K562 (cell line): ENCODE measurements around the gene DEFB131A. TPM values are rescaled to one million over a fixed set of nuclear protein-coding genes. Genes with fewer than 3 reads are reported as not detected.
"Not testable (repeated sequence)": the region's sequence is repeated elsewhere in the genome, so short reads cannot be mapped to it uniquely, and the experiment has no call there.

Source experiments
- ATAC-seq: fragments of 200-7000 bp; cut with Tn5 transposase; 3 replicates; pipeline ENCODE4 v1.9.1; 2020; ENCODE audit warnings: moderate library complexity
- BruUV-seq: library from RNA; stranded (reverse); fragments of 400-500 nt; replicated peaks from 2 replicates; lab custom pipeline; 2021; lab: Mats Ljungman, UMichigan
- CTCF ChIA-PET: fragments of 300-600 bp; formaldehyde crosslinking; extraction: SDS; loops from one replicate; lab custom pipeline; 2021; ENCODE audit warnings: low intra/inter-chr PET ratio; lab: Yijun Ruan, JAX
- POLR2A ChIA-PET: fragments of 300-600, 350-650 bp; sonication (Branson Sonifier 250); formaldehyde crosslinking; extraction: SDS; loops from one replicate; lab custom pipeline; 2021; ENCODE audit warnings: antibody characterized with exemption, inconsistent platforms; lab: Yijun Ruan, JAX
- DNase-seq, 4 experiments: peaks; one replicate each; pipeline versions ENCODE4 v3.0.0 to v3.0.0-alpha.2; 2011 to 2018; ENCODE audit warnings: low spot score in 3 of 4, mixed read lengths in 3 of 4; ENCODE audit errors: extremely low read depth in 1 of 4
- FAIRE-seq: peaks from 2 replicates; lab custom pipeline; 2011; peaks lifted over from hg19 to GRCh38; lab: Jason Lieb, UNC
- H2AFZ ChIP-seq: 2 replicates; pipeline ENCODE4 v1.6.0; 2011; ENCODE audit warnings: low read depth, low read length, control low read depth, inconsistent platforms
- H3K27ac ChIP-seq: fragments of 200-600 bp; 3 replicates; pipeline ENCODE4 v1.8.0; 2011; ENCODE audit warnings: low read depth, mild to moderate bottlenecking, control low read depth, inconsistent platforms, low read length, moderate library complexity, mixed read lengths; ENCODE audit errors: extremely low read depth
- H3K27me3 ChIP-seq, 2 experiments: fragments of 300-600 bp in 1 of 2; 2 replicates in 1 of 2; 3 replicates in 1 of 2; pipeline versions ENCODE4 v1.6.0 to v1.8.0; 2011; ENCODE audit warnings: inconsistent platforms in 2 of 2, low read length in 2 of 2, mild to moderate bottlenecking in 1 of 2, mixed read lengths in 1 of 2, moderate library complexity in 1 of 2; ENCODE audit not compliant: control insufficient read depth in 2 of 2, insufficient read depth in 2 of 2
- H3K36me3 ChIP-seq: fragments of 300-600 bp; 3 replicates; pipeline ENCODE4 v1.8.0; 2011; ENCODE audit warnings: mild to moderate bottlenecking, low read length, inconsistent platforms; ENCODE audit not compliant: control insufficient read depth, insufficient read depth
- H3K4me1 ChIP-seq, 2 experiments: fragments of 200-600 bp in 1 of 2; replicated peaks in 1 of 2; 2 replicates in 1 of 2; 3 replicates in 1 of 2; pipeline versions ENCODE4 v1.5.1 to v1.8.0; 2011; ENCODE audit warnings: inconsistent platforms in 2 of 2, low read length in 2 of 2, mild to moderate bottlenecking in 1 of 2, mixed read lengths in 1 of 2, moderate library complexity in 1 of 2; ENCODE audit not compliant: control insufficient read depth in 2 of 2, insufficient read depth in 2 of 2
- H3K4me2 ChIP-seq: 2 replicates; pipeline ENCODE4 v1.6.1; 2011; ENCODE audit warnings: low read length, control low read depth, inconsistent platforms, mixed read lengths; ENCODE audit not compliant: insufficient read depth
- H3K4me3 ChIP-seq: fragments of 200-600 bp; sonication (generic), shearing (Covaris generic); 2 replicates; pipeline ENCODE4 v1.5.1; 2016; ENCODE audit warnings: control low read depth, inconsistent platforms
- H3K79me2 ChIP-seq: fragments of 200-600 bp; 3 replicates; pipeline ENCODE4 v1.8.0; 2011; ENCODE audit warnings: low read length, inconsistent platforms; ENCODE audit not compliant: control insufficient read depth, insufficient read depth
- H3K9ac ChIP-seq, 2 experiments: 2 replicates each; pipeline versions ENCODE4 v1.6.0 to v1.6.1; 2011; ENCODE audit warnings: low read depth in 2 of 2, low read length in 2 of 2, control low read depth in 1 of 2, inconsistent platforms in 1 of 2, mild to moderate bottlenecking in 1 of 2, mixed read lengths in 1 of 2; ENCODE audit not compliant: insufficient read depth in 1 of 2
- H3K9me1 ChIP-seq: one replicate; pipeline ENCODE4 v1.6.0; 2011; ENCODE audit warnings: inconsistent platforms, mild to moderate bottlenecking, low read length, moderate library complexity; ENCODE audit not compliant: control insufficient read depth, insufficient read depth
- H3K9me3 ChIP-seq: replicated peaks from 2 replicates; pipeline ENCODE4 v1.5.1; 2011; ENCODE audit warnings: low read depth, low read length, inconsistent platforms; ENCODE audit not compliant: control insufficient read depth, insufficient read depth
- H4K20me1 ChIP-seq: replicated peaks from 2 replicates; pipeline ENCODE4 v1.6.1; 2011; ENCODE audit warnings: low read length, inconsistent platforms, mixed read lengths; ENCODE audit not compliant: control insufficient read depth, insufficient read depth
- WGBS: fragments of 100-300 bp; shearing (Covaris generic); methylation state at CpG from one replicate; pipeline ENCODE4 v1.1.6; 2016; ENCODE audit warnings: low coverage, mixed read lengths; ENCODE audit not compliant: insufficient coverage; ENCODE audit errors: missing lambda C conversion rate; 5-methylcytosine and 5-hydroxymethylcytosine counted together
- in situ Hi-C: fragments of 300-500 bp; cut with MboI; formaldehyde crosslinking; loops from 4 replicates; pipeline ENCODE4 v1.15.0; 2018; ENCODE audit warnings: inconsistent platforms, mixed read lengths
- intact Hi-C: fragments of 100-400 bp; cut with micrococcal nuclease; formaldehyde crosslinking; loops from 2 replicates; pipeline ENCODE4 v1.14.2; 2022
- polyA plus RNA-seq, 8 experiments: library from polyadenylated mRNA; depleted of rRNA in 4 of 8; stranded (reverse) in 5 of 8; unstranded in 3 of 8; fragments of >200 nt; fragmentation: Nextera tagmentation in 2 of 8; fragmentation: Illumina TruSeq in 1 of 8; extraction: Ambion mirVana in 2 of 8; extraction: Trizol in 1 of 8; gene quantifications; 2 replicates each; pipeline versions ENCODE4 v1.2.1 to v1.2.3, GENCODE V29; 2011 to 2014; ENCODE audit warnings: inconsistent platforms in 1 of 8, missing spikeins in 1 of 8
- total RNA-seq, 7 experiments: library from RNA; depleted of rRNA in 6 of 7; stranded (reverse); fragments of >200 nt in 6 of 7; fragmentation: Illumina TruSeq in 2 of 7; extraction: Trizol in 2 of 7; gene quantifications; 2 replicates each; pipeline versions ENCODE4 v1.2.1 to v1.2.3, GENCODE V29; 2011 to 2021; ENCODE audit warnings: low replicate concordance in 1 of 7

The DEFB131A gene
- total and polyA plus RNA-seq, 9 of the 15 experiments (the other 6 are each of a cell fraction or from before 2014, with no cell fraction given): not detected

DNA sequence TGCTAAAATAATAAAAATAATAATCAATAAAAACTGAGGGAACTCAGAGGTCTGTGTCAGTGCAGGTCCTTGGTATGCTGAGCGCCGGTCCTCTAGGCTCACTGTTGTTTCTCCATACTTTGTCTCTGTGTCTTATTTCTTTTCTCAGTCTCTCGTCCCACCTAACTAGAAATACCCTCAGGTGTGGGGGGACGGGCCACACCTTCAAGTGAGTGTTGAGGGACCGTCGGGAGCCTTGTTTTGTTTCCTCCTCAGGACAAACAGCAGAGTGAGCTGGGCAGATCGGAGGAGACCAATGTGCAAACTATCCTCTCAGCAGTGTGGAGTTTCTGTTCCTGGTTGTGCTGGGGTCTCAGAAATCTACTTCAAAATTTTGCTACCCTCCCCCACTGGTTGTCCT lies 46.3 kb downstream of the DEFB131A start:
- CTCF ChIA-PET, POLR2A ChIA-PET, H3K4me2 ChIP-seq, DNase-seq, H3K79me2 ChIP-seq, H3K9me3 ChIP-seq, H3K27me3 ChIP-seq, H2AFZ ChIP-seq, ATAC-seq, H3K9me1 ChIP-seq, BruUV-seq, H3K4me3 ChIP-seq, intact Hi-C loops, H4K20me1 ChIP-seq, H3K27ac ChIP-seq, H3K9ac ChIP-seq, H3K4me1 ChIP-seq, FAIRE-seq, H3K36me3 ChIP-seq, in situ Hi-C loops: not testable (repeated sequence)
- 3% methylated on average over 7 of the region's 7 CpGs for WGBS

DNA sequence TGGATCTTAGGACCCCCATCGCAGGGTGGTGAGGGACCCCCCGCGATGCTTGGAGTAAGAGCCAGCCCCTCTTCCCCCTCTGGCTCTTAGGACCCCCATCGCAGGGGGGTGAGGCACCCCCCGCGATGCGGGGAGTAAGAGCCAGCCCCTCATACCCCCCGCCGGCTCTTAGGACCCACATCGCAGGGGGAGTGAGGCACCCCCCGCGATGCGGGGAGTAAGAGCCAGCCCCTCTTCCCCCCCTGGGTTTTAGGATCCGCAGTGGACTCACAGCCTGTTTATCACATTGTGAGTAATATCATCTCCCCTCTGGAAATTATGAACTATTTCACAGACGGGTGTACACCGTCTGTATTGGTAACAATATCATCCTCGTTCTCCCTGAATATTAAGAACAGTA lies 46.8 kb downstream of the DEFB131A start:
- CTCF ChIA-PET, H3K27me3 ChIP-seq, H3K36me3 ChIP-seq, ATAC-seq, intact Hi-C loops, POLR2A ChIA-PET, H3K4me2 ChIP-seq, H3K9ac ChIP-seq, H3K4me3 ChIP-seq, in situ Hi-C loops, H4K20me1 ChIP-seq, H3K79me2 ChIP-seq, H3K9me3 ChIP-seq, H2AFZ ChIP-seq, FAIRE-seq, H3K4me1 ChIP-seq, BruUV-seq, H3K27ac ChIP-seq, H3K9me1 ChIP-seq: not testable (repeated sequence)
- 2% methylated on average over 10 of the region's 17 CpGs for WGBS
- peak in 1 of 4 experiments; percentile 0 for DNase-seq

DNA sequence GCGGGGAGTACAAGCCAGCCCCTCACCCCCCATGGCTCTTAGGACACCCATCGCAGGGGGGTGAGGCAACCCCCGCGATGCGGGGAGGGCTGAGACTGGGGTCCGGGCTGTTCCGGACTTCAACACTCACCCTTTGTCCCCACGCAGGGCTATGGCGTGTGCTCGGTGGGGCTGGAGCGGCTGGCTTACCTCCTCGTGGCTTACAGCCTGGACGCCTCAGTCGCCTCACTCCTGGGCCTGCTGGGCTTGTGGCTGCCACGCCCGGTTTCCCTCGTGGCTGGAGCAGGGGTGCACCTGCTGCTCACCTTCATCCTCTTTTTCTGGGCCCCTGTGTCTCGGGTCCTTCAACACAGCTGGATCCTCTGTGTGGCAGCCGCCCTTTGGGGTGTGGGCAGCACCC lies 49.4 kb downstream of the DEFB131A start:
- H3K36me3 ChIP-seq, H3K4me2 ChIP-seq, H4K20me1 ChIP-seq, BruUV-seq, H3K9ac ChIP-seq, H3K4me1 ChIP-seq, H3K27me3 ChIP-seq, POLR2A ChIA-PET, H3K9me1 ChIP-seq, H3K9me3 ChIP-seq, ATAC-seq, H3K79me2 ChIP-seq, CTCF ChIA-PET, FAIRE-seq, DNase-seq, H3K4me3 ChIP-seq, H3K27ac ChIP-seq, in situ Hi-C loops, intact Hi-C loops, H2AFZ ChIP-seq: not testable (repeated sequence)
- WGBS: 0% methylated on average over 6 of the region's 19 CpGs

DNA sequence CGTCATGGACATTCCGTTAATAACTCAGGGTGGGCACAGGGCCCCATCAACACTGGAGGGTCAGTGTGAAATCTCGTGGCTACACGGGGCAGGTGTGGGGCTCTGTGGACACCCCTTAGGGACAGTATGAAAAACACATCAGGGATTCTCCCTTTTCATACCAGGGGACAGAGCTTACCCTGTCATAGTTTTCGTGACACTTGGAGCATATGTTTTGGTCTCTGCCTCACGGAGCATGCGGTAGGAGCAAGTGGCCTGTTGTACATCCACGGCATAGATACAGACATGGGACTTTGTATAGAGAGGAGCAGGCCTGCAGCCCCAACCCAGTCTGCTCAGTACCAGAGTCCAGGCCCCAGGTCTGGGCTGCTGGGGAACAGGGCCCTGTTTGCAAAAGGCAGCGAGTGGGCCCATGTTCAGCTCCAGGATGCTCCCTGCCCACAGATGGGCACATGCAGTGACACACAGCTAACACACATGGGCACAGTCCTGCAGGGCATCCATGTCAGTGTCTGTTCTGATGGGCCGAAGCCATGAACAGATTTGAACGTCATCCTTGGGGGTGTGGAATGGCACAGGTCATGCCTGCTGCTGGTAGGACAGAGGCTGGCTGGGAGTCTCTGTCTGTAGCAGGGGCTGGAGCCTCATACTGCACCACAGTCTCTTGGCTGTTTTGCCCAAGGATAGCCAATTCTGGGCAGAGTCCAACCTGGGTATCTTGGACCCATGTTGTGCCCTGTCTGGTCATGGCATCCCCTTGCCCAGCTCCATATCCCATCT lies 50.2 kb downstream of the DEFB131A start:
- in situ Hi-C loops, POLR2A ChIA-PET, FAIRE-seq: not testable (repeated sequence)

More for the DNA sequence above, 50.2 kb downstream of the DEFB131A start:
- H3K79me2 ChIP-seq, ATAC-seq, H3K36me3 ChIP-seq, H3K27me3 ChIP-seq, H3K9ac ChIP-seq, H3K4me1 ChIP-seq, H3K9me3 ChIP-seq, H3K9me1 ChIP-seq, H2AFZ ChIP-seq, intact Hi-C loops, H4K20me1 ChIP-seq, BruUV-seq, H3K4me2 ChIP-seq, H3K4me3 ChIP-seq, DNase-seq, H3K27ac ChIP-seq, CTCF ChIA-PET: not testable (repeated sequence)
- WGBS: 0% methylated on average over 11 of the region's 11 CpGs
